Renal cortex interstitium (tissue), 15 donors: ENCODE data around the gene LRIT2. TPM values are rescaled to one million over a fixed set of nuclear protein-coding genes. Genes with fewer than 3 reads are reported as not detected.
A peak's percentile ranks its signal among the peaks of the same experiment; 100 is the strongest.

Experiments used
- DNase-seq, 11 donors: peaks; one replicate each; pipeline ENCODE4 v3.0.0-alpha.2; 2013; ENCODE audit warnings: low read depth in 9 of 11, low spot score in 4 of 11; ENCODE audit errors: extremely low read depth in 1 of 11
- long read RNA-seq, 16 experiments: transcript quantifications; one replicate each; lab custom pipeline, GENCODE V29; 2026
- polyA plus RNA-seq, 3 donors: library from polyadenylated mRNA; unstranded; fragments of 120-200 nt; gene quantifications; one replicate each; pipeline ENCODE4 v1.2.1, GENCODE V29; 2013; ENCODE audit not compliant: insufficient read length in 3 of 3

The LRIT2 gene, protein sequence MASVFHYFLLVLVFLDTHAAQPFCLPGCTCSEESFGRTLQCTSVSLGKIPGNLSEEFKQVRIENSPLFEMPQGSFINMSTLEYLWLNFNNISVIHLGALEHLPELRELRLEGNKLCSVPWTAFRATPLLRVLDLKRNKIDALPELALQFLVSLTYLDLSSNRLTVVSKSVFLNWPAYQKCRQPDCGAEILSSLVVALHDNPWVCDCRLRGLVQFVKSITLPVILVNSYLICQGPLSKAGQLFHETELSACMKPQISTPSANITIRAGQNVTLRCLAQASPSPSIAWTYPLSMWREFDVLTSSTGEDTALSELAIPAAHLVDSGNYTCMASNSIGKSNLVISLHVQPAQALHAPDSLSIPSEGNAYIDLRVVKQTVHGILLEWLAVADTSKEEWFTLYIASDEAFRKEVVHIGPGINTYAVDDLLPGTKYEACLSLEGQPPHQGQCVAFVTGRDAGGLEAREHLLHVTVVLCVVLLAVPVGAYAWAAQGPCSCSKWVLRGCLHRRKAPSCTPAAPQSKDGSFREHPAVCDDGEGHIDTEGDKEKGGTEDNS
- not detected for polyA plus RNA-seq
- long read RNA-seq, donor 1, result 0 reads
- long read RNA-seq, donor 2, result 0 reads
- long read RNA-seq, donor 3, result 0 reads
- long read RNA-seq, donor 4, result 0 reads
- long read RNA-seq, donor 5, result 0 reads
- long read RNA-seq, donor 6, result 0 reads
- long read RNA-seq, donor 7, result 0 reads
- long read RNA-seq, donor 8, result 0 reads
- long read RNA-seq, donor 9, result 0 reads
- long read RNA-seq, donor 10, result 0 reads
- long read RNA-seq, donor 11, result 0 reads
- long read RNA-seq, donor 12, result 0 reads
- long read RNA-seq, donor 13, result 0 reads
- long read RNA-seq, donor 14, result 0 reads
- long read RNA-seq, donor 15, result 0 reads
- long read RNA-seq, donor 16, result 0 reads

GRCh38 chr10:84225427-84226173 lies at the start of gene LRIT2:
Gene LRIT2, minus strand, starts transcription at chr10:84225544. Its CDS starts 24 bp downstream, at chr10:84225520.
- DNase-seq, result no peak

DNA sequence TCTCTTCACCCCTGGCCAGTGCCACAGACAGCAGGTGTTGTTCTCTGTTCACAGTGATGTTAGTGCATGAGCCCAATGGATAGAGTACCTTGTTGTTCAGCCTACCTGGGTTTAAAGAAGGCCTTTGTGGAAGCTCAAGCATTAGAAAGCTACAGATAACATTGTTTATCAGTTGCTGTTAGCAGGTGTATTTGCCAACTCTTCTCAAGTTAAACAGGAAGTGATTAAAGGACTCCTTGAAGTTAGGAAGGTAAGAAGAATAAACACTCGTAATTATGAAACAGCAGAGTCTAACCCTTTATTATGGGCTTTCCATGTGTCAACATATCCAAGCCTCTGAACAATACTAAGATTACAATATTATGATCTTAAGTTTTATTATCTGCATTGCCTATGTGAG lies 45.4 kb upstream of the LRIT2 start:
- no peak for DNase-seq

DNA sequence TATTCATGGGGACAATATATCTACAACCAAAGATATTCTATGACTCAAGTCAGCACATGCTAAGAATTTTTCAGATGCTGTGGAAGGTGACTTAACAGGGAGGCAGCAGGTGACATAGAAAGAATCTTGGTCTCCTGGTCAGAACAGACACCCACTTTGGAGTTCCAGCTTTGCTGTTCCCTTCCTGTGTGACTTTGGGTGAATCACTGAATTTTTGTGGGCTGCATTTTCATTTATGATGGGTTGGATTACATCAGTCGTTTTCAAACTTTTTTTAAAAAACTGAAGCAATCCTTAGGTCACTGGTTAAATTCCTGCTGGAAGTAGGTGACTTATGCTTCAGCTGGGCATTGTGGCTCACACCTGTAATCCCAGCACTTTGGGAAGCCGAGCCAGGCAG lies 44.4 kb upstream of the LRIT2 start:
- DNase-seq, result no peak

DNA sequence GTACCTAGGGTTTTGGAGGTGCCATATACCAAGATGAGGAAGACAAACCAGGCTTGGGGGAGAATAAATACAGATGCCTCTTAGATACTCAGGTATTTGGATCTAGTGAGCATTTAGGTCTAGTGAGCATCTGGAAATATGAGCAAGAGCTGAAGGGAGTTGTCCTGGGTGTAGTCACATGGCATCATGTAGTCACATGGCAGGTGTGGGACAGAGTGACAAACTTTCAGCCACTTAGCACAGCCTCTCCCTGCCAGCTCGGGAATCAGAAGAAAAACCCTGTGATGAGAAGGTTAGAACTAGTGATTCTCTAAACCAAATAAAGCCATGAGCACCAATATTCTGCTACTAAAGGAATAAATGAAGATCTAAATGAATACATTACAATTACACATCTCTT lies 43.8 kb upstream of the LRIT2 start:
- DNase-seq, result no peak

DNA sequence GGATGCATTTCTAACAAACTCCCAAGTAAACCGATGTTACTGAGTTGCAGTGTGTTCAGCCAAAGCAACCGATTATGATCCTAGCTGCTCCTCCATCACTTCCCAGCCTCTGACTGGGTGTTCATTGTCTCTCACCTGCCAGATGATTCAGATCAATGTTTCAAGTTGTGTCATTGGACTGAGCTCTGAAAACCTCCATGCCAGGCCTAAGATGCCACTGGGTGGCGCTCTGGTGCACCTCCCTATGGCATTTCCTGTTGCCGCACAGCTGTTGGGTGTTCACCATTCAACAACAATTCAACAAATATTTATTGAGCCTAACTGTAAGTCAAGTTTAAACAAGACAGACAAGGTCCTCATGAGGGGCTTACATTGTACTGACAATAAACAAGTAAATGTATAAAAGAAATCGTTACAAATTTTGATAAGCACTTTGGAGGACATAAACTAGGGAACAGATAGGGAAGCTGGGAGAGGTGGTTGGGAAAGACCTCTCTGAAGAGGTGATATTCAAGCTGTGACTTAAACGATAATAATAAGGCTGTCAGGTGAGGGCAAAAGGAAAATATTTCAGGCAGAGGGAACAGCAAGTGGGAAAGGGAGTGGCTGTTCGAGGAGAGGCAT lies 42.3 kb upstream of the LRIT2 start:
- no peak for DNase-seq

GRCh38 chr10:84265418-84265817 lies 40.1 kb upstream of the LRIT2 start:
- DNase-seq, result no peak

- peak in 9 of 11 donors; percentile 17 to 38 (median 24) for DNase-seq
Observed at GRCh38 chr10:84264611-84265141, 39.3 kb upstream of the LRIT2 start.

GRCh38 chr10:84263716-84264115 lies 38.4 kb upstream of the LRIT2 start:
- no peak for DNase-seq

GRCh38 chr10:84262190-84262956 lies 37.0 kb upstream of the LRIT2 start:
- no peak for DNase-seq

DNA sequence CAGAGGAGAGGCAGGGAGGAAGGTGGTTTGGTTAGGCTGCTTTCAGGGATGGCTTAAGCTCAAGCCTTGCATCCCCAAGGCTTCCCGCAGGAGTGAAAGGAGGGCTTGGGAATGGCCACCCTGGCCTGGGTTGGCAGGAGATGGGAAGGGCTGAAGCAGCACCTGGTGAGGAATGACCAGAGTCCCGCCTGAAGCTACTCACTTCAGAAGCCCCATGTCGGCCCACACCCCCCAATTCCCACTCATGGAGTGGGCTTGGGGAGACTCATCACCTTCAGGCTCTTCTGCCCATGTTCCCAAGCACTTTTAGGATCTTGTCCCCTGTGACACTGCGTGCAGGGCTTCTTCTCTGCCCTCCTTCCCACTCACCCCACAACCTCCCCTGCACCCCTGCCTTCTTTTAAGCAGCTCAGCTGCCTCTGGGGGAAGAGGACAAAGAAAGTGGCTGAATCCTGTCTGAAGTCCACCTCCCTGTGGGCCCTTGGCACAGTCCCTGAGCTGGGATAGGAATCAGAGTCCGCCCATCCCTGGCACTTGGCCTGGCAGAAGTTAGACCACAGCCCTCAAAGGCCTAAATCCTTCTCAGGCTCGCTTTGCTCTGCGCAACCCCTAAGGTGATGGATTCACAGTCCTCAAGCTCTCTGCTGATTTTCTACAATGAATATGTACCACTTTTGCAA lies 36.0 kb upstream of the LRIT2 start:
- DNase-seq, result no peak

GRCh38 chr10:84258034-84258695 lies 32.8 kb upstream of the LRIT2 start:
- no peak for DNase-seq

DNA sequence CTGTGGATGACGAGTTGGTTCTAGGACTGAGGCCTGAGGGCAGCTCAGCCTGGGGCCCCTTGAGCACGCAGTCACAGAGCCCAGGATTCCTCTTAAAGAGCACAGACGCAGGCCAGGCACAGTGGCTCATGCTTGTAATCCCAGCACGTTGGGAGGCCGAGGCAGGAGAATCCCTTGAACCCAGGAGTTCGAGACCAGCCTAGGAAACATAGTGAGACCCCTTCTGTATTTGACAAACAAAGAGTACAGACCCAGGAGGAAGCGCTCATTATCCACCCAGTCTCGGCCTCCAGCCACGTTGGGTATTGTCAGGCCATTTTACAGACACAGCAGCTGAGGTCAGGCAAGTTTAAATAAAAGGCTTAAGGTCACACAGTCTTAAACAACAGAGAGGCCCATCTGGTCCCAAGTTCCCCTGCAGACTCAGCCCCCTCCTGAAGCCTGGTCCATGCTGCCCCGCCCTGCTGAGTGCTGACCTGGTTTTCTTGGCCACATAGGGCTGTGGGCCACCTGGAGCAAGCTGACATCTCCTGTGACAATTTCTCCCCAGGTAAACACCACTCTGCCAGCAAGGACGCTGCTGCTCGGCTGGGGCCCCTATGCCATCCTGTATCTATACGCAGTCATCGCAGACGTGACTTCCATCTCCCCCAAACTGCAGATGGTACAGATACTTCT lies 32.1 kb upstream of the LRIT2 start:
- no peak for DNase-seq

- peak in 8 of 11 donors; percentile 8 to 22 (median 17) for DNase-seq
Observed at GRCh38 chr10:84256510-84257342, 31.4 kb upstream of the LRIT2 start.

DNA sequence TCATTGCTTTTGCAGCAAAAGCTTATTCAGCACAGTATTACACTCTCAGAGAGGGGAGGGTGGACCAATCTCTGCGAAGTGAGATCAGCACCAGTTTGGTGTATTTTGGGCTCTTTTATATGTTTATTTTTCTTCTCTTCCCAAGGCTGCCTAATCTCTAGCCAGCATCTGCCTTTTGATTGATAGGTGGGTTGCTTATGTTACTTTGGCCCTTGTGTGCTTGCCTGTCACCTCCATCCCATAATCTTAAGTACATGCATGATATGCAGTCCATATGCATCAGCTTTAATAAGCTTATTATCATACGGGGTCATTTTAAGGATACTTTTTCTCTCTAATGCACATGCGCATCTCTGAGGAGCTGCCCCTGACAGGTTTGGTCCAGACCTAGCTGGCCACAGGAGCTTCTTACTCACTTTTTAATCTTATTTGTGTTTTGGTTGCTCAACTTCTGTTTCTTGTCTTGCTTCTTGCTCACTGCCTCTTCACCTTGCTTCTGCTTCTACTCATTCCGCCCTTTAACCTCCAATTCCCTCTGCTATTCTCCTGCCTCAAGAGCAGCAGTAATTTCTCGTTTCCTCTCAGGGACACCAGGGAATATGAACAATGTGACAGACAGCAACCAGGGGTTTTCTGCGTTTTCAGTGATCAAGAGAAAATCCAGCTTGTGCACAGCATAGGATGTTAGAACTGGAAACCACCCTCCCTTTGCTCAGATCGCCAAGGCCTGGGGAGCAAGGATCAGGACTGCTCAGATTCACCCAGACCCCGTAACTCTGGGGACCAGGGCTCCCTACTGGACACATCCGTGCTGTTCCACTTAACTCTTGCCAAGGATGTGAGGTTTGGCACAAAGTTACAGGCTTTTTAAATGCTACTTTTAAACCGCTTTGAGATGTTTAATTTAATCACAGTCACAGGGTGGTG lies 29.5 kb upstream of the LRIT2 start:
- no peak for DNase-seq

DNA sequence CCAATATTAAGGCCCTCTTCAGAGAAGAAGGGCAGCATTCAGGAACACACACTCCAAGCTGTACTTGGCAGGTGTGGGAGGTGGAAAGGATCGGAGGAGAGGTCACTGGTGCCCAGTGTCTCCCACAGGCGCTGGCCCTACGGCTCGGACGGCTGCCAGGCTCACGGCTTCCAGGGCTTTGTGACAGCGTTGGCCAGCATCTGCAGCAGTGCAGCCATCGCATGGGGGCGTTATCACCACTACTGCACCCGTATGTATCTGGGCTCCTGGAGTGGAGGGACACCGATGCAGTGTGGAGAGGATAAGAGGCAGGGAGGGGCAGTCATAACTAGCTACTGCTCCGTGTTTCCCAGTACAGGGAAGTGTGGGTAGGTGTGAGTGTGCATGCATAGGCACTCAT lies 23.4 kb upstream of the LRIT2 start:
- no peak for DNase-seq
